Body of pancreas (tissue), 4 donors: ENCODE measurements around the gene LRRC63.

ENCODE experiments used
- CTCF ChIP-seq, 7 experiments: fragments of 450-650 bp in 4 of 7; fragments of 200-600 bp in 3 of 7; sonication (generic) in 3 of 7; IDR thresholded peaks; one replicate each; pipeline ENCODE4 v1.5.1; 2016 to 2019; ENCODE audit warnings: antibody characterized with exemption in 7 of 7
- POLR2A ChIP-seq, 3 donors: fragments of 450-650 bp; IDR thresholded peaks; one replicate each; pipeline ENCODE4 v1.6.1; 2016; ENCODE audit warnings: antibody characterized with exemption in 3 of 3, mild to moderate bottlenecking in 2 of 3

GRCh38 chr13:46296921-46297320 lies 85.2 kb downstream of the LRRC63 start:
- no peak for TF ChIP-seq POLR2A (IDR thresholded peaks at IDR 0.05)
- no peak for TF ChIP-seq CTCF (IDR thresholded peaks at IDR 0.05)
